ENCODE measurements around the gene CD248. TPM values are rescaled to one million over a fixed set of nuclear protein-coding genes. Genes with fewer than 3 reads are reported as not detected.
"Not testable (repeated sequence)": the region's sequence is repeated elsewhere in the genome, so short reads cannot be mapped to it uniquely, and the experiment has no call there.

Gene CD248
- total RNA-seq, 1 donor from 2014 or later, result under 0.01 TPM

- DNase-seq (ENCODE audit: low read depth in 2 of 2), result no peak
These were observed 3.3 kb downstream of the CD248 start for GRCh38 chr11:66313321-66314185.

- peak; percentile 95 to 98 for DNase-seq (ENCODE audit: low read depth in 2 of 2)
These were observed 4.1 kb downstream of the CD248 start for GRCh38 chr11:66312549-66313320.

- peak; percentile 94 to 95 for DNase-seq (ENCODE audit: low read depth in 2 of 2)
These were observed 4.8 kb downstream of the CD248 start for GRCh38 chr11:66311965-66312548.

- no peak for DNase-seq (ENCODE audit: low read depth in 2 of 2)
These were observed 5.3 kb downstream of the CD248 start for GRCh38 chr11:66311470-66311964.

- not testable (repeated sequence) for DNase-seq (ENCODE audit: low read depth in 2 of 2)
These were observed 5.9 kb downstream of the CD248 start for GRCh38 chr11:66310803-66311440.

GRCh38 chr11:66310324-66310723, 6.5 kb downstream of the CD248 start:
- no peak for DNase-seq (ENCODE audit: low read depth in 2 of 2)

- no peak for DNase-seq (ENCODE audit: low read depth in 2 of 2)
These were observed 7.4 kb downstream of the CD248 start for GRCh38 chr11:66309475-66309874.

- DNase-seq (ENCODE audit: low read depth in 2 of 2), result no peak
These were observed 14.2 kb downstream of the CD248 start for GRCh38 chr11:66302656-66303055.

GRCh38 chr11:66299186-66299585, 17.7 kb downstream of the CD248 start:
- no peak for DNase-seq (ENCODE audit: low read depth in 2 of 2)

GRCh38 chr11:66297610-66298009, 19.2 kb downstream of the CD248 start:
- no peak for DNase-seq (ENCODE audit: low read depth in 2 of 2)

- no peak for DNase-seq (ENCODE audit: low read depth in 2 of 2)
These were observed 21.9 kb downstream of the CD248 start for GRCh38 chr11:66294626-66295620.

- DNase-seq (ENCODE audit: low read depth in 2 of 2), result no peak
These were observed 22.8 kb downstream of the CD248 start for GRCh38 chr11:66293777-66294625.

GRCh38 chr11:66293352-66293751, 23.5 kb downstream of the CD248 start:
- no peak for DNase-seq (ENCODE audit: low read depth in 2 of 2)

- DNase-seq (ENCODE audit: low read depth in 2 of 2), result no peak
These were observed 24.1 kb downstream of the CD248 start for GRCh38 chr11:66292543-66293332.

GRCh38 chr11:66291706-66292542, 24.9 kb downstream of the CD248 start, which contains the start of gene TMEM151A:
TMEM151A (plus strand) TSS chr11:66291894; CDS start chr11:66292014, 120 bp downstream.
- DNase-seq (ENCODE audit: low read depth in 2 of 2), result no peak

GRCh38 chr11:66291303-66291705, 25.5 kb downstream of the CD248 start:
- no peak for DNase-seq (ENCODE audit: low read depth in 2 of 2)

- no peak for DNase-seq (ENCODE audit: low read depth in 2 of 2)
These were observed 26.6 kb downstream of the CD248 start for GRCh38 chr11:66290330-66290621.

All from lung microvascular endothelial cell (primary cell).